CD4-positive, alpha-beta T cell treated with Interleukin-10 for 1 hour (primary cell): ENCODE measurements around the gene RNF169.

ENCODE experiments used
- DNase-seq: peaks from one replicate; pipeline ENCODE4 v3.0.0-alpha.2; 2020

Gene RNF169, protein sequence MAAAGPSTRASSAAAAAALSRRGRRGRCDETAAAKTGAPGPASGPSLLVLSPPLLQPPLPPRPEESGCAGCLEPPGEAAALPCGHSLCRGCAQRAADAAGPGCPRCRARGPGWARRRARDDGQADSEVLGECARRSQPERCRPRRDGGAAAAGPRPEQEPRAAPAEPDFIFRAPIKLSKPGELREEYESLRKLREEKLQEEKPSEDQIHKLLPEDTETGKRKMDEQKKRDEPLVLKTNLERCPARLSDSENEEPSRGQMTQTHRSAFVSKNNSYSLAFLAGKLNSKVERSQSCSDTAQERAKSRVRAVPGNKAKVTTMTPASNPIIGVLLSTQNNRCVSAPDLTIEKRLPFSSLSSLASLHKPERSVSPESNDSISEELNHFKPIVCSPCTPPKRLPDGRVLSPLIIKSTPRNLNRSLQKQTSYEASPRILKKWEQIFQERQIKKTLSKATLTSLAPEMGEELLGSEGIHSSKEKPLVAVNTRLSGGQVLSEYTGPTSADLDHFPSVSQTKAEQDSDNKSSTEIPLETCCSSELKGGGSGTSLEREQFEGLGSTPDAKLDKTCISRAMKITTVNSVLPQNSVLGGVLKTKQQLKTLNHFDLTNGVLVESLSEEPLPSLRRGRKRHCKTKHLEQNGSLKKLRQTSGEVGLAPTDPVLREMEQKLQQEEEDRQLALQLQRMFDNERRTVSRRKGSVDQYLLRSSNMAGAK

DNA sequence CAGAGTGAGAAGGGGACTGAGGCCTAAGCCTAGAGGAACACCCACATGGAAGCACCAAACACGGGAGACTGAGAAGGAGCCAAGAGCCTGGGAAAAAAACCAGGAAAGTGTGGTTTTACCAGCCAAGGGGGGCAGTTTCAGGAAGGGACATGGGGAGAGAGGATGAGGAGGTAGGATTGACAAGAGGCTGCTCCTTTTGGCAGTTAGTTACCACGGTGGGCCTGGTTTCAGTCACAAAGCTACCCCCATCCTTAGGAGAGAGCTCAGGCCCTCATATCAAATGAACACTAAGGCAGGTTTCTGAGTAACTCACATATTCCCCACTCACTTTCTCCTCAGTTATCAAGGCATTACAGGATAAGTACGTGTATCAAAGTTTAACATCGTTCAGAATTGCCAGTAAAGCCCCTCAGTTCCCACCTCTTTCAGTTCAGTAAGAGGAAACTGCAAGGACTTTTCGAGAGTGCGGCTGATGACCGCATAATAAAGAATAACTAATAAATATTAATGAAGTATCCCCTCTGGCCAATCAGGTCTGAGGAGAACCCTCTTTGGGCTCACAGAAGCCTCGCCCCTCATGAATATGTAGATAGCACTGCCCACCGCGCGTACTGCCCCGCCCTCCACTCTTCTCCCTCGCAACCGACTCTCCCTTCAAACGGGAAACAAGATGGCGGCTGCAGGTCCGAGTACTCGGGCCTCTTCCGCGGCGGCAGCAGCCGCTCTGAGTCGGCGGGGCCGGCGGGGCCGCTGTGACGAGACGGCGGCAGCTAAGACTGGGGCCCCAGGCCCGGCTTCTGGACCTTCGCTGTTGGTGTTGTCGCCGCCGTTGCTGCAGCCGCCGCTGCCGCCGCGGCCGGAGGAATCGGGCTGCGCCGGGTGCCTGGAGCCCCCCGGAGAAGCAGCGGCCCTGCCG, at the start of gene RNF169:
TSS of gene RNF169 (plus strand) at position 639 of the 916 bp plus-strand sequence. CDS start at position 671, 32 bp downstream.
- DNase-seq = peak; percentile 93

GRCh38 chr11:74699615-74700396, 48.8 kb upstream of the RNF169 start:
- no peak for DNase-seq

DNA sequence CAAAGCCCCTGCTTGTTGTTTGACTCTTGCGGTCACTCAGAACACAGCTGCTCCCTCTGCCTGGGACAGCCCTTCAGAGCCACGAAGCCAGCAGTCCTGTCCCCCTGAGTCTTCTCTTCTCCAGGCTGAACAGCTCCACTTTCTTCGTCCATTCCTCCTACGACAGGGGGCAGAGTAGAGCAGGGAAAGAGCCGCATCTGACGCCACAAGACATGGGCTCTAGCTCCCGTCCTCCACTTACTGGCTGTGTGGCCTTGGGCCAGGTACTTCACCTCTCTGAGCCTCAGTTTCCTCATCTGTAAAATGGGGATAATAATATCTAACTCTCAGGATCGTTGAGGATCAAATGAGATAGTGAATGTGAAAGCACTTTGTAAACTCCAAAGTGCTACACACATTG, 47.3 kb upstream of the RNF169 start:
- DNase-seq = no peak

- peak; percentile 60 for DNase-seq
Measured at GRCh38 chr11:74702383-74703007, 46.2 kb upstream of the RNF169 start.

GRCh38 chr11:74703211-74703610, 45.4 kb upstream of the RNF169 start:
- no peak for DNase-seq

GRCh38 chr11:74707182-74707581, 41.5 kb upstream of the RNF169 start:
- DNase-seq = no peak

GRCh38 chr11:74707602-74708510, 40.8 kb upstream of the RNF169 start:
- no peak for DNase-seq

GRCh38 chr11:74709175-74709574, 39.5 kb upstream of the RNF169 start:
- DNase-seq = no peak

DNA sequence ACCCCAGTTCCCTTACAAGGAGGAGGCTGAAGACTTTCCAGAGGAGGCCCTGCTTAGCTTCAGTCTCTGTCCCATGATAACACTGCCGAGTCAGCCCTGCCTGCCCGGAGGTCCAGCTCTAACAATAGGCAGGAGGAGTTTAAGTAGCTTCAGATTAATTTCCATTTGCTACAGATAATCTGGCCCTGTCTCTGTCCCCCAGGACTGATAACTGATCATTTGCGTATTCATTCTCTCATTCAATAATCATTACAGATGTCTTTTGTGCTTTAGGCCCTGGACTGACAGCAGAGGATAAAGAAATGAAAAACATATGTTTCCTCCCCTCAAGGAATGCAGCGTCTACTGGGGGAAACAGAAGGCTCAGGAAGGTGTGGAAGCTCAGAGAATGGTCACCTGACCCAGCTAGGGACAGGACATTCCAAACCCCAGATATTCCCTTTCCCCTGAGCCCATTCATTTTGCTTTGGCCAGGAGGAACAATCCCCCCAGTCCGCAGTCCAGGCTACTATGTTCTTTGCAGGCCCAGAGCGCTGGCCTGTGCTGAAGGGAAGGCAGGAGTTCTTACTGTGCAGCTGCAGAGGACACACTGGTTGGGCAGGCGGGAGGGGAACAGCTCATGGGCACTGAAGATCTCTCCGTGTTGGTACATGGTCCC, 38.2 kb upstream of the RNF169 start:
- no peak for DNase-seq

GRCh38 chr11:74713686-74714085, 35.0 kb upstream of the RNF169 start:
- no peak for DNase-seq

GRCh38 chr11:74714904-74715303, 33.7 kb upstream of the RNF169 start:
- no peak for DNase-seq

DNA sequence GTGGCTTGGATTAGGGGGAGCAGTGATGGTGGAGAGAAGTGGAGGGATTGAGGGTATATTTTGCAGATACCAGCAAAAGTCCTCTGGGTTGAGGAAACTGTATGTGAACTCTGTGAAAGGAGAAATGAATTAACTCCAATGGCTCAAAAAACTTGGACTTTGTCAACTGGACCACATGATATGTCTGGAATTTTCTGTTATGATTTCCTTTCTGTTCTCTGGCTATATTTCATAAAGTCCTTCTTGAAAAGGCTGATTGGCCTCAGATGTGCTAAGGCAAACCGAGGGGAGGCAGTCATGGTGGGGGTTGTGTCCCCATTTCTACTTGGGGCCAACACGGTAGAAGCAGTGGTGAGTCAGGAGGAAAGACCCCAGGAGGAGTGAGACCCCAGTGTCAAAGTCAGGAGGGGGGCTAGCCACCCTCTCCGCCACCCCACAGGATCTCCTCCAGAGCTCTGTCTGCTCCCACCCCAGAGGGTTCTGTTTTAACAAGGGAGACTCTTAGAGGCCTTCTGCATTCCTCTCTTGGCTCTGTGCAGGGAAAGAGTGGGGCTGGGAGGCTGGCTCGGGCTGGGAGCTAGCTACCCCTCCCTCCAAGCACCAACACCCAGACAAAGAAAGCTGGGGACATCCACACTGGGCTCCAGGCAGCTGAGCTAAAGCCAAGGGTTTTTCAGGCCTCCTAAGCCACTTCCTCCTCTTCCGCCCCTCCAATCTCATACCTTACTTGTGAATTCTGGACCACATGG, 31.3 kb upstream of the RNF169 start:
- DNase-seq = no peak

- no peak for DNase-seq
Measured at GRCh38 chr11:74719011-74719410, 29.6 kb upstream of the RNF169 start.

- no peak for DNase-seq
Measured at GRCh38 chr11:74720596-74721478, 27.8 kb upstream of the RNF169 start.

GRCh38 chr11:74721479-74721835, 27.2 kb upstream of the RNF169 start:
- no peak for DNase-seq

GRCh38 chr11:74723511-74723910, 25.1 kb upstream of the RNF169 start:
- no peak for DNase-seq

- DNase-seq = no peak
Measured at GRCh38 chr11:74725701-74726100, 22.9 kb upstream of the RNF169 start.

DNA sequence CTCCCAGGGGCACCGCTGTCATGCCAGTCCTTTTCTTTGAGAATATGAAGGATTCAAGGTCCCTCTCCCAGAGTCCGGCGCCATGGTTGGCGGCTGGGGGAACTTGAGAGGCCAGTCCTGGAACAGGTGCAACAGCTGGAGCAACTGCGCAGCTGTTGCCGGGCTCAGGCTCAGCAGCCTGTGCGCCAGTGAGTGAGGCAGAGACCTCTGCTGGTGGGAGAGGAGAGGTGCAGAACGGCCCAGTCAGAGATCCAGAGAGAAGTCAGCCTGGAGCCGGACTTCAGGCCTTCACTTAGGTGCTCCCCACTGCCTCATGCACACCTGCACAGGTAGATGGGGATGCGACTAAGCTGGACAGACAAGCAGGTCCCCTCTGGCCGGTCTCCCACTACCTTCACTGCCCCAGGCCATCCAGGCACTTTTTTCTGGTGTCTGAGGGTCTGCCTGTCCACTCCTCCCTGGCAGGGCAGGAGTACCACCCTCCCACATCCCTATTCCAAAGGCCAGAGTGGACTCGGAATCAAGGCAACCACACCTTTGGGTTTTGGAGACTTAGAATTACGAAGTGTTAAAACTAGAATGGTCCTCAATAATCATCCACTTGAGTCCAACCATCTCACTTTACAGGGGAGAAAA, 22.0 kb upstream of the RNF169 start:
- peak; percentile 61 for DNase-seq
